Activated naive CD4-positive, alpha-beta T cell treated with anti-CD3 and anti-CD28 coated beads, Interleukin-2, amount 50 U/mL, for 24 hours (primary cell): ENCODE data around the gene RNF115.
A peak's percentile ranks its signal among the peaks of the same experiment; 100 is the strongest.
"Not testable (repeated sequence)": the region's sequence is repeated elsewhere in the genome, so short reads cannot be mapped to it uniquely, and the experiment has no call there.

ENCODE experiments used
- H3K27ac Mint-ChIP-seq: one replicate; pipeline ENCODE4 v1.8.0; 2021; ENCODE audit warnings: mild to moderate bottlenecking, mixed read lengths
- H3K27me3 Mint-ChIP-seq: one replicate; pipeline ENCODE4 v1.8.0; 2021; ENCODE audit warnings: mixed read lengths
- H3K36me3 Mint-ChIP-seq: one replicate; pipeline ENCODE4 v1.8.0; 2021; ENCODE audit warnings: mixed read lengths
- H3K4me1 Mint-ChIP-seq: one replicate; pipeline ENCODE4 v1.8.0; 2021; ENCODE audit warnings: mixed read lengths
- H3K4me3 Mint-ChIP-seq: one replicate; pipeline ENCODE4 v1.8.0; 2021; ENCODE audit warnings: mild to moderate bottlenecking, mixed read lengths
- H3K9me3 Mint-ChIP-seq: one replicate; pipeline ENCODE4 v1.8.0; 2021; ENCODE audit warnings: mixed read lengths

The RNF115 gene

DNA sequence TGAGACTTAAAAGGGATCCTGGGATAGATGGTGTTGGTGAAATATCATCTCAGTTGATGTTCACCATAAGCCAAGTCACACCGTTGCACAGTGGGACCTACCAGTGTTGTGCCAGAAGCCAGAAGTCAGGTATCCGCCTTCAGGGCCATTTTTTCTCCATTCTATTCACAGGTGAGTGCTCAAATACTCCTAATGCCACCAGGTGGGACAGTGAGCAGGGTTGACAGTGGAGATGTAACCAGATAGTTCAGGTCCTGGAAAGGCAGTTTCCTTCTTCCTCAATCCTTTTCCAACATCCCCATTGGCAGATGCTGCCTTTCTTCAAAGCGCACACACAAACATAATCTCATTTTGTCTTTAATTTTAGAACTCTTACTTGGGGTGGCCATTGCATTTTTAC is 93.0 kb downstream of the RNF115 start:
- Mint-ChIP-seq H3K4me1 (no peaks in the 10 kb centered on the region), H3K36me3 (peaks cover under 1% of the 10 kb centered on the region), H3K9me3 (no peaks in the 10 kb centered on the region), H3K27me3 (no peaks in the 10 kb centered on the region), H3K4me3 (no peak overlapping the region), H3K27ac (no peak overlapping the region)

DNA sequence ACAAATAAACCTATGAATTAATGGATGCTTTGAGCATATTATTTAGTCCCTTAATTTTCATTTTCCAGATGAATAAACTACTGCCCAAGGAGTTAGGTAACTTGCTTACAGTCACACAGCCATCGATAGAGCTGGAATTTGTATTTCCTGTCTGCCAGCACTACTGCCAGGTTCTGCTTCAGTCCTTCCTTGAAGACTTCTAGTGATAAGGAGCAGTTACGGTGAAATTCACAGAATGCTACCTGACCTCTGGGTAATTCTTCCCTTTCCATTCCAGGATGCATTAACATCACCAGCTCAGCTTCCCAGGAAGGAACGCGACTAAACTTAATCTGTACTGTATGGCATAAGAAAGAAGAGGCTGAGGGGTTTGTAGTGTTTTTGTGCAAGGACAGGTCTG is 93.4 kb downstream of the RNF115 start:
- Mint-ChIP-seq H3K36me3 (peaks cover 1% of the 10 kb centered on the region), H3K9me3 (no peaks in the 10 kb centered on the region), H3K27ac (no peak overlapping the region), H3K4me1 (no peaks in the 10 kb centered on the region), H3K4me3 (no peak overlapping the region), H3K27me3 (no peaks in the 10 kb centered on the region)

DNA sequence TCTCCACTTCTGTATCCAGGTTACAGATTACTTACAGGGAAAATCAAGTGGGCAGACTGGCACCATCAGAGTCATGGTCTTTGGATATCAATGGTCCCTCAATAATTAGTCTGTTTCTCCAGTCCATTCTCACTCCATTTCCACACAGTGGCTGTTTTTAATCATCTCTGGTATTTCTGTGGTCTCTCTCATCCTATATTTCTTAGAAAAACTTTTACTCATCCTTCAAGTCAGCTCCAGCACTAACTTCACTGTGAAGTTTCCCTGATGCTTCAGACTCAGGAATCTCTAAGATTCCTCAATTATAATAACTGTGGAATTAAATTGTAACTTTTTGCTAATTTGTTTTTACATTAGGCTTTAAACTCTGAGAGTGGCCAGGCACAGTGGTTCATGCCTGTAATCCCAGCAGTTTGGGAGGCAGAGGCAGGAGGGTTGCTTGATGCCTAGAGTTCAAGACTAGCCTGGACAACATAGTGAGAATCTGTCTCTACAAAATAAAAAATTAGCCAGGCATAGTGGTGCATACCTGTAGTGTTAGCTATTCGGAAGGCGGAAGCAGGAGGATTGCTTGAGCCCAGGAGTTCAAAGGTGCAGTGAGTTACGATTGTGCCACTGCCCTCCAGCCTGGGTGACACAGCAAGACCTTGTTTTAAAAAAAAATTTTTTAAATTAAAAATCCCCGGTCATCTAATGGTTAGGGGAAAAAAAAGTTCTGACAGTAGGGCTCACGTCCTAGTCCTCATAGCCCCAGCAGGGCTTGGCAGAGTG is 94.0 kb downstream of the RNF115 start:
- Mint-ChIP-seq H3K27ac (no peak overlapping the region), H3K9me3 (no peaks in the 10 kb centered on the region), H3K4me3 (no peak overlapping the region), H3K27me3 (no peaks in the 10 kb centered on the region), H3K4me1 (no peaks in the 10 kb centered on the region), H3K36me3 (peaks cover 1% of the 10 kb centered on the region)

DNA sequence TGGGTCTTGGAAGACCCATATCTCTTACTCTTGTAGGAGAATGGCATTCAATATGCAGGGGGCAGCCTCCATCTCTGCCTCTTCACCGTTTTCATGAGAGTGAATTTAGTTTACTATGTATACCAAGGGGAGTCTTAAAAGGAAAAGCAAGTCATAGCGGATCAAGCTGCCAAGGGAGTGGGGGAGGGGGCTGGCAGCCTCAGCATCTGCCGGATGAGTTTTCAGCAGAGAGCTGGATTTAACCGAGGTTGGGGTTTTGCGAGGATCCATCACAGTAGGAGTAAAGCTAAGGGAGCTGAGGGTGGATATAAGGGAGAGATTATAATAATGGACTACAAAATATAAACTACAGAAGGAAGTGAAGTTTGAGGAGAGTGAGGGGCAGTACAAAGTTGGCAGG is 94.7 kb downstream of the RNF115 start:
- no peak overlapping the region for H3K4me3 Mint-ChIP-seq
- peaks cover 1% of the 10 kb centered on the region for H3K36me3 Mint-ChIP-seq
- no peaks in the 10 kb centered on the region for H3K9me3 Mint-ChIP-seq
- H3K27ac Mint-ChIP-seq, result no peak overlapping the region
- no peaks in the 10 kb centered on the region for H3K4me1 Mint-ChIP-seq
- H3K27me3 Mint-ChIP-seq, result no peaks in the 10 kb centered on the region

DNA sequence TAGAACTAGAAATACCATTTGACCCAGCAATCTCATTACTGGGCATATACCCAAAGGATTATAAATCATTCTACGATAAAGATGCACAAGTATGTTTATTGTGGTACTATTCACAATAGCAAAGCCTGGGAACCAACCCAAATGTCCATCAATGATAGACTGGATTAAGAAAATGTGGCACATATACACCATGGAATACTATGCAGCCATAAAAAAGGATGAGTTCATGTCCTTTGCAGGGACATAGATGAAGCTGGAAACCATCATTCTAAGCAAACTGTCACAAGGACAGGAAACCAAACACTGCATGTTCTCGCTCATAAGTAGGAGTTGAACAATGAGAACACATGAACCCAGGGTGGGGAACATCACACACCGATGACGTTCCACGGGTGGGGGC is 97.7 kb downstream of the RNF115 start:
- not testable (repeated sequence) for H3K9me3 Mint-ChIP-seq, H3K27ac Mint-ChIP-seq, H3K4me3 Mint-ChIP-seq, H3K4me1 Mint-ChIP-seq, H3K36me3 Mint-ChIP-seq, H3K27me3 Mint-ChIP-seq

DNA sequence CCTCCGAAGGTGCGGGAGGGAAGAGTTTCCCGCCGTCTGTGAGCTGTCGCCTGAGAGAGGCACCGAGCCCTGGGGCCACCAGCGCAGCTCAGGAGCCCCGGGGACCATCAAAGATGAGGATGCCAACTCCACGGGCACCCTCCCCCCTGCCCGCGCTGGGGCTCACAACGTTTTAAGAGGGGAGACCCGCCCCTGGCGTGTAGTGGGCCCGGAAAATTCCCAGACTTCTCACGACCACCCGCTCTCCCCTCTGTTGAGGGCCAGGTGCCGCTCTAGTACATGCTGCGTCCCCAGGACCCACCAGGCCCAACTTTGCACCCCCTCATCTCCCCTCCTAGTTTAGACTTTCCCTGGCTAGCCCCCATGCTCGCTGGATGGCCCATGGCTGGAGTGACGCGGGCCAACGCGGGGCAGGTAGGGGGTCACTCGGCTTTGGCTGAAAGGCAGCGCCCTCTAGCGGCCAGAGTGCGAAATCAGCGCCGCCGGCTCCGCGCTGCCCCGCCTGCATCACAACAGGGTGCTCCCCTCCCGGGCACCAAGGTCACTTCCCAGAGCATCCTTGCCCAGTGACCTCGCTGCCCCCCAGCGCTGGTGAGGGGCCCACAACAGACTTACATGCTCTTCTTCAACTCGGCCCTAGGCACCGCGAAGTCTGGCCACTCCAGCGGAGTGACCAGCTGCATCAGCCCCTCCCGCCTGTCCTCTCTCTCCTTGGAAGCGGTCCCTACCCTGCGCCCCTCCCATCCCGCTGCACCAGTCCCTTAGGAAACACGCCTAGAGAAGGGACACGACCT is 102.8 kb downstream of the RNF115 start:
- Mint-ChIP-seq H3K9me3 (no peaks in the 10 kb centered on the region), H3K36me3 (peaks cover 1% of the 10 kb centered on the region), H3K4me3 (peak overlapping the region; percentile 71), H3K4me1 (peaks cover 17% of the 10 kb centered on the region), H3K27ac (no peak overlapping the region), H3K27me3 (peaks cover 9% of the 10 kb centered on the region)

DNA sequence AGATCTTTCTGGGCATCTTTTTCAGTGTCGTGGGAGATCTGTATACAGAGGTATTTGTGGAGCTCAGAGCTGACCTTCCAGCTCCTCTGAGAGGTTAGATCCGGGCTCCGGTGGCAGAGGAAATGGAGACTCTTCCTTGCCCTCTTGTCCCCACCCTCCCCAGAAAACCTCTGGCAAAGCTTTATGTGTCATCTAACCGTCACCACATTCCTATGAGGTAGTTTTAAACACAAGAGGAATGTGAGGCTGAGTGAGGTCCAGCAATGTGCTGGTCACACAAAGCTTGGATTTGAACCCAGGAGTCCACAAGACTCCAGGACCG is 103.4 kb downstream of the RNF115 start:
- H3K9me3 Mint-ChIP-seq, result no peaks in the 10 kb centered on the region
- peaks cover 17% of the 10 kb centered on the region for H3K4me1 Mint-ChIP-seq
- peaks cover 9% of the 10 kb centered on the region for H3K27me3 Mint-ChIP-seq
- no peak overlapping the region for H3K27ac Mint-ChIP-seq
- H3K4me3 Mint-ChIP-seq, result peak overlapping the region; percentile 71
- no peaks in the 10 kb centered on the region for H3K36me3 Mint-ChIP-seq

DNA sequence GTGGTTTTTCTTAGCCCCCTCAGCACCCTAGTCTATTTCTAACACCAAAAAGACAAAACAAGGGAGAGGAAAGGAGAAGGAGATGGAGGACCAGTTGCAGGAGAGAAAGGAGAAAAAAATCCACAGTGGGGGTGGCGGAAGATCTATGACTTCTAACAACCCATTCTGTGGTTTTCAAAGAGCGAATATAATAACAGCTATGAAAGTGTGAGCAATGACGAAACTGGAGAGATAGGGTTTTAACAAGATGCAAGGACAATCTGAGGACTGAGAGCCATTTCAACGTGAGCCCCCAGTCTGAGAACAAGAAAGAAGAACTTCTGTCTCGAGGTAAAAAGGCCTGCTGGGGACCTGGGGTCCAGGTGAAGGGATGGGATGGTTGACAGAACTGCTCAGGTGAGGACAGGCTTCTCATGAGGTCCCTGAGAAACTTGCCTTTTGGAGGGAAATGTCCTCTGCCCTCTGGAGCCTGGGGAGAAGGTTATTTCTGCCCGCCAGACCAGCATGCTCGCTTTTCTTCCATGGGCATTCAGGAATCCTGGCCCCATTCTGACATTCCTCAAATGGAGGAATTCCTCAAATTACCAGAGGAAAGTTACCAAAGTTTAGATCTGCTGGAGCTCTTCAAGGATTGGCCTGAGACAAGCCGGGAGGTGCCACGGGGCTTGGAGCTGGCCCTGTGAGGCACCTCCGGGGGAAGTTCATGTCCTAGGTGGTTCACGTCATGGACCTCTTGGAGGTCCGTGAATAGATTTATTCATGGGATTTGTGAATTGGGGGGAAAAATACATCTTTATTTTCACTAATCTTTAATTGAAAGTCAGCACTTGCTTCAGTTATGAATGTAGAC is 104.4 kb downstream of the RNF115 start, which contains the start of gene CD160:
TSS of gene CD160 (plus strand) at position 270 of the 850 bp plus-strand sequence. CDS start 8,829 bp downstream, outside the sequence.
- peak within 1 kb of the TSS; percentile 71 for H3K4me3 Mint-ChIP-seq
- no peaks in the 10 kb centered on the region for H3K9me3 Mint-ChIP-seq
- no peak within 1 kb of the TSS for H3K27ac Mint-ChIP-seq
- peaks cover 9% of the 10 kb centered on the region for H3K27me3 Mint-ChIP-seq
- peaks cover 17% of the 10 kb centered on the region for H3K4me1 Mint-ChIP-seq
- H3K36me3 Mint-ChIP-seq, result no peaks in the 10 kb centered on the region

DNA sequence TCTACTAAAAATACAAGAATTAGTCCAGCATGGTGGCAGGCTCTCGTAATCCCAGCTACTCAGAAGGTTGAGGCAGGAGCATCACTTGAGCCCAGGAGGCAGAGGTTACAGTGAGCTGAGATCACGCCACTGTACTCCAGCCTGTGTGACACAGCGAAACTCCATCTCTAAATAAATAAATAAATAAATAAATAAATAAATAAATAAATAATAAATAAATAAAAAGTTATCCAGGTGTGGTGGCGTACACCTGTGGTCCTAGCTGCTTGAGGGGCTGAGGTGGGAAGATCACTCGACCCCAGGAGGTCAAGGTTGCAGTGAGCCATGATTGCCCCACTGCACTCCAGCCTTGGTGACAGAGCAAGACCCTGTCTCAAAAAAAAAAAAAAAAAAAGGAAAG is 105.4 kb downstream of the RNF115 start:
- H3K27ac Mint-ChIP-seq, H3K9me3 Mint-ChIP-seq, H3K27me3 Mint-ChIP-seq, H3K4me3 Mint-ChIP-seq, H3K36me3 Mint-ChIP-seq: not testable (repeated sequence)
- peaks cover 17% of the 10 kb centered on the region for H3K4me1 Mint-ChIP-seq

DNA sequence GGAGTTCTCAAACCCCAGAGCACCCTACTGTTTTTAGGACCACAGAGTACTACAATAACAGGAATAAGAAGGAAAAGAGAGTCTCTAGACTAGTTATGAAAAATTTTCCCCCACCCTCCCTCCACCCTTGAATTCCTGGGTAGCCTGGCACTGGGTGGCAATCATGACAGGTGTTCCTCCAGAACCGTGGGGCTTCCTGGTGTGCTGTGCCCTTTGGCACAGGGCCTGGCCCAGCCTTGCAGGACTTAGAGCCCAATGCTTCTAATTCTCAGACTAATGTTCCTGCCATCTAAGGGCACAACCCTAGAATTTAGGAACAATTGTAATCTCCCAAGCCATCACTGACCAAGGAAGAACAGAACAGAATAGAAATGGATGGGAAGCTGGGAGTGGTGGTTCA is 106.1 kb downstream of the RNF115 start:
- Mint-ChIP-seq H3K27ac (no peak overlapping the region), H3K4me1 (peaks cover 17% of the 10 kb centered on the region), H3K9me3 (no peaks in the 10 kb centered on the region), H3K4me3 (no peak overlapping the region), H3K36me3 (no peaks in the 10 kb centered on the region), H3K27me3 (peaks cover 9% of the 10 kb centered on the region)

DNA sequence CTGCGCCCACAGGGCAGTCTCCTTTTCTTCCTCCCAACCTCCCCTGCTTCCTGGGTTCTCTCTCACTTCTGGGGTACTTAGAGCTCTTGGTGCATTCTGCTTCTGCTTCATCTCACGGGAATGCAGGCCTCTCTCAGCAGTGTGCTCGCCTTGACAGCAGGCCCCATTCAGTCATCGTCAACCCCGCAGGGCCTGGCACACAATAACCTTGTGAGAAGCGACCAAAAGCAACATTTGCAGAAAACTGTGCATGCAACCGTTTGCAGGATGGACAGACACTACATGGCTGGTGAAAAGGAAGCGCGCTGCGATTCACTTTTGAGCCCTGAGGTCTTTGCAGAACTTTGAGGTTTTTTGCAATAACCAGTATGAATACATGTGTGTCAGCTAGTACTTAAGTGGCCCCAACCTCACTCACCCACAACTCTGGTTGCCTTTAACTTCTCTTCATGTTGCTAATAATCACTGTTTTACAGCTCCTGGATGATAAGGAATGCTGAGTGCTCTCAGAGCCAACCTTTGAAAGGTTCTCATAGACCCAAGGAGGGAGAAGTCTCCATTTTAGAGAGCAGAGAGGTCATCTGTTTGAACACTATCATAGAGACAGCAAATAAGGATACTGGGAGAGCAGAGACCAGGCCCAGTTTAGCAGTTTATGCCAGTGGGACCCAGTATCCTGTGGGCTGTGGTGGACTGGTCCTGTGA is 107.1 kb downstream of the RNF115 start:
- H3K4me3 Mint-ChIP-seq, result no peak overlapping the region
- no peaks in the 10 kb centered on the region for H3K36me3 Mint-ChIP-seq
- H3K27ac Mint-ChIP-seq, result no peak overlapping the region
- H3K4me1 Mint-ChIP-seq, result peaks cover 14% of the 10 kb centered on the region
- peaks cover 5% of the 10 kb centered on the region for H3K27me3 Mint-ChIP-seq
- H3K9me3 Mint-ChIP-seq, result no peaks in the 10 kb centered on the region

DNA sequence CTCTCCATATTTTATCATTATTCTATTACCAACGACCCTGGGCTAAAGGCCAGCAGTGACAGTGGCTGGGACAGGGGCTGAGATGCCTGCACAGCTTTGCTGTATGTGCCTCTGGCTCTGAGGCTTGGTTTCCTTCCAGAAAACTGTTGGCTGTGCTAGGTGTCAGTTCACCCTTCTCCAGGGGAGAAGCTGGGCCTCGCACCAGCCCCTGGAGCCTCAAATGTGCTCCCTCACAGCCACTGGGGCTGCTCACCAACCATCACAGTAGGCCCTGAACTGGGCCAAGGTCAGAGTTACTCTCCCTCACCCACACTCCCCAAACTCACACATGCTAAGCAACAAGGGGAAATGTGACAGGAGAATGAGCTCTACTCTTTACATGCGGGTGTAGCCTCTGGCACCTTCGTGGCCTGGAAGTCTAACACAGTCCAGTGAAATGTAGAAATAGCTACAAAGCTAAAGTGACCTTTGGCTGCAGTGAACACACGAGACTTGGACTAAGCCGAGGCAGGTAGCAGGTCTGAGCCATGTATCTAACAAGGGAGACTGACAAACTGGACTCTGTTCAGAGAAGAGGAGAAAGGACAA is 109.3 kb downstream of the RNF115 start:
- Mint-ChIP-seq H3K9me3 (no peaks in the 10 kb centered on the region), H3K27me3 (no peaks in the 10 kb centered on the region), H3K4me1 (peaks cover 5% of the 10 kb centered on the region), H3K36me3 (no peaks in the 10 kb centered on the region), H3K27ac (no peak overlapping the region), H3K4me3 (no peak overlapping the region)

DNA sequence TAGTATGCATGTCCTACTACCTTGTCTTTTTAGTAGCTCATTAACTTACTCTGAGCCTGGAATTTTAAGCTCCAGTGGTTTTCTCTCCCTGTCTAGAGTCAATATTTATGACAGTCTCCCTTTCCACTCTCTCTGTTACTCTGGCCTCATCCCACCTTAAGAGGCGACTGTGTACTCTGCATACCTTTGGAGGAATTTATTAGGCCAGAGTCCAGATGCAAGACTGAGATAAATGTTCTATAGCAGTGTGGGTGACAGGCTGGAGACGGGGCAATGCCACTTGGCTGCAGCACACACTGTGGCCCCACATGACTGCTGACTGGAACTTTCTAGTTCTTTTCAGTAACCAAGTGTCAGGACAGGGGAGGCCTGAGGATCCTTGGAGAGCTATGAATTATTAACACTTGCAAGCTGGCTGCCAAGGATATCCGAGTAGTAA is 112.7 kb downstream of the RNF115 start:
- H3K9me3 Mint-ChIP-seq, result no peaks in the 10 kb centered on the region
- no peaks in the 10 kb centered on the region for H3K4me1 Mint-ChIP-seq
- no peak overlapping the region for H3K27ac Mint-ChIP-seq
- no peak overlapping the region for H3K4me3 Mint-ChIP-seq
- H3K27me3 Mint-ChIP-seq, result no peaks in the 10 kb centered on the region
- no peaks in the 10 kb centered on the region for H3K36me3 Mint-ChIP-seq

DNA sequence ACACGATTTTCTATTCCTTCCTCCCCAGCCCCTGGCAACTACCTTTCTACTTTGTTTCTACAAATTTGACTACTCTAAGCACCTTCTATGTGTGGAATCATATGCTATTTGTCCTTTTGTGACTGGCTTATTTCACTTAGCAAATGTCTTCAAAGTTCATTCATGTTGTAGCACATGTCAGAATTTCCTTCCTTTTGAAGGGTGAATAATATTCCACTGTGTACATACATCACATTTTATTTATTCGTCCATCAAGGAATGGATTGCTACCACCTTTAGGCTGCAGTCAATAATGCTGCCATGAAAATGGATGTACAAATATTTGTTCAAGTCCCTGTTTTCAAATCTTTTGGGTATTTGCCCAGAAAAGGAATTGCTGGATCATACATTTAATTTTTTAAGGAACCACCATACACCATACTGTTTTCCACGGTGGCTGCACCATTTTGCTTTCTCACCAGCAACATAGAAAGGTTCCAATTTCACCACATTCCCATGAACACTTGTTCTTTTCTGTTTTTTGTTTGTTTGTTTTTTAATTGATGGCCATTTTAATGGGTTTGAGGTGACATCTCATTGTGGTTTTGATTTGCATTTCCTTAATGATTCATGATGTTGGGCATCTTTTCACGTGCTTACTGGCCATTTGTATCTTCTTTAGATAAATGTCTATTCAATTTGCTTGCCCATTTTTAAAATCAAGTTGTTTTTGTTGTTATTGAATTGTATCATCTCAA is 113.4 kb downstream of the RNF115 start:
- Mint-ChIP-seq H3K27me3 (no peaks in the 10 kb centered on the region), H3K9me3 (no peaks in the 10 kb centered on the region), H3K27ac (no peak overlapping the region), H3K4me3 (no peak overlapping the region), H3K4me1 (no peaks in the 10 kb centered on the region), H3K36me3 (no peaks in the 10 kb centered on the region)
